Cardiac muscle cell (in vitro differentiated cells and primary cell): ENCODE results near the gene PPDPF. TPM values are rescaled to one million over a fixed set of nuclear protein-coding genes. Genes with fewer than 3 reads are reported as not detected.

ENCODE experiments used
- DNase-seq, 2 donors: peaks; one replicate each; pipeline versions ENCODE4 v3.0.0 to v3.0.0-alpha.2; 2010 to 2017; ENCODE audit warnings: low read depth in 1 of 2, low spot score in 1 of 2
- H3K27ac ChIP-seq: fragments of 200-600 bp; sonication (generic); 2 replicates; pipeline ENCODE4 v1.5.1; 2016
- H3K27me3 ChIP-seq: fragments of 200-600 bp; sonication (generic); 2 replicates; pipeline ENCODE4 v1.6.0; 2016; ENCODE audit warnings: control low read depth
- H3K36me3 ChIP-seq: fragments of 200-600 bp; sonication (generic); 2 replicates; pipeline ENCODE4 v1.5.1; 2016; ENCODE audit warnings: control low read depth
- H3K4me1 ChIP-seq: fragments of 200-600 bp; sonication (generic); 2 replicates; pipeline ENCODE4 v1.8.1; 2017; ENCODE audit warnings: low read depth, mild to moderate bottlenecking, mixed run types
- H3K4me3 ChIP-seq: fragments of 200-600 bp; sonication (generic); 2 replicates; pipeline ENCODE4 v1.5.1; 2016; ENCODE audit warnings: mild to moderate bottlenecking
- H3K9me3 ChIP-seq: fragments of 200-600 bp; sonication (generic); 2 replicates; pipeline ENCODE4 v1.5.1; 2017; ENCODE audit warnings: low read depth, mild to moderate bottlenecking, control low read depth
- CTCF ChIP-seq: IDR thresholded peaks from 2 replicates; pipeline ENCODE4 v1.5.1; 2012; ENCODE audit warnings: low read depth, mild to moderate bottlenecking, low read length
- polyA plus RNA-seq: library from polyadenylated mRNA; unstranded; fragments of >200 nt; fragmentation: Nextera tagmentation; extraction: Ambion mirVana; gene quantifications from 2 replicates; pipeline ENCODE4 v1.2.1, GENCODE V29; 2016
- total RNA-seq: library from RNA; depleted of rRNA; stranded (reverse); fragments of >200 nt; gene quantifications from 2 replicates; pipeline ENCODE4 v1.2.3, GENCODE V29; 2016

Gene PPDPF
- total and polyA plus RNA-seq, 2 experiments from 2014 or later, result 265 to 368 TPM

GRCh38 chr20:63491078-63491477 is 29.5 kb upstream of the PPDPF start:
- no peak for TF ChIP-seq CTCF
- Histone ChIP-seq H3K27ac (no peak overlapping the region), H3K27me3 (no peaks in the 10 kb centered on the region), H3K9me3 (no peaks in the 10 kb centered on the region), H3K36me3 (peaks cover 62% of the 10 kb centered on the region), H3K4me1 (peaks cover 2% of the 10 kb centered on the region), H3K4me3 (no peak overlapping the region)
- DNase-seq, result no peak

- DNase-seq, result no peak
- Histone ChIP-seq H3K4me3 (no peak overlapping the region), H3K27ac (no peak overlapping the region), H3K27me3 (no peaks in the 10 kb centered on the region), H3K36me3 (peaks cover 62% of the 10 kb centered on the region), H3K9me3 (no peaks in the 10 kb centered on the region), H3K4me1 (peaks cover 7% of the 10 kb centered on the region)
- no peak for TF ChIP-seq CTCF
Observed at GRCh38 chr20:63491635-63492230, 28.8 kb upstream of the PPDPF start.

GRCh38 chr20:63492518-63492917 is 28.0 kb upstream of the PPDPF start:
- no peak for TF ChIP-seq CTCF
- peaks cover 15% of the 10 kb centered on the region for H3K4me1 ChIP-seq
- no peaks in the 10 kb centered on the region for H3K9me3 ChIP-seq
- no peak for DNase-seq
- no peak overlapping the region for H3K4me3 ChIP-seq
- no peaks in the 10 kb centered on the region for H3K27me3 ChIP-seq
- H3K36me3 ChIP-seq, result peaks cover 62% of the 10 kb centered on the region
- no peak overlapping the region for H3K27ac ChIP-seq

- no peak for TF ChIP-seq CTCF
- Histone ChIP-seq H3K9me3 (no peaks in the 10 kb centered on the region), H3K4me3 (no peak overlapping the region), H3K27me3 (no peaks in the 10 kb centered on the region), H3K27ac (no peak overlapping the region), H3K4me1 (peaks cover 19% of the 10 kb centered on the region), H3K36me3 (peaks cover 62% of the 10 kb centered on the region)
- no peak for DNase-seq
Observed at GRCh38 chr20:63492982-63493381, 27.6 kb upstream of the PPDPF start.

GRCh38 chr20:63493563-63494020 is 27.0 kb upstream of the PPDPF start:
- Histone ChIP-seq H3K4me1 (peaks cover 19% of the 10 kb centered on the region), H3K36me3 (peaks cover 62% of the 10 kb centered on the region), H3K27me3 (no peaks in the 10 kb centered on the region), H3K4me3 (no peak overlapping the region), H3K27ac (no peak overlapping the region), H3K9me3 (no peaks in the 10 kb centered on the region)
- TF ChIP-seq CTCF, result no peak
- DNase-seq, result no peak

- H3K27me3 ChIP-seq, result no peaks in the 10 kb centered on the region
Observed at GRCh38 chr20:63494084-63494419, 26.5 kb upstream of the PPDPF start.

More at GRCh38 chr20:63494084-63494419, 26.5 kb upstream of the PPDPF start:
- no peaks in the 10 kb centered on the region for H3K9me3 ChIP-seq
- H3K36me3 ChIP-seq, result peaks cover 60% of the 10 kb centered on the region
- DNase-seq, result no peak
- TF ChIP-seq CTCF, result no peak
- no peak overlapping the region for H3K4me3 ChIP-seq
- H3K27ac ChIP-seq, result no peak overlapping the region
- H3K4me1 ChIP-seq, result peaks cover 19% of the 10 kb centered on the region
